NB4 (cell line): Measurements from ENCODE around the gene FERD3L.
A peak's percentile ranks its signal among the peaks of the same experiment; 100 is the strongest.

Experiments used
- DNase-seq: peaks from one replicate; pipeline ENCODE4 v3.0.0; 2010; ENCODE audit warnings: low read depth
- H3K4me3 ChIP-seq: one replicate; pipeline ENCODE4 v1.5.1; 2011; ENCODE audit warnings: mild to moderate bottlenecking, low read depth, low read length, moderate library complexity
- CTCF ChIP-seq: IDR thresholded peaks from one replicate; pipeline ENCODE4 v1.5.1; 2012; ENCODE audit warnings: low read depth, low read length
- MAX ChIP-seq: IDR thresholded peaks from 2 replicates; pipeline ENCODE4 v1.6.1; 2011; ENCODE audit warnings: low read depth, low read length
- MYC ChIP-seq: IDR thresholded peaks from 2 replicates; pipeline ENCODE4 v1.6.1; 2011; ENCODE audit warnings: low read depth, low read length
- POLR2A ChIP-seq: IDR thresholded peaks from 2 replicates; pipeline ENCODE4 v1.6.1; 2011; ENCODE audit warnings: mild to moderate bottlenecking; ENCODE audit not compliant: insufficient read length; ENCODE audit errors: extremely low read depth

FERD3L gene

GRCh38 chr7:19133390-19133789 is 11.8 kb downstream of the FERD3L start:
- DNase-seq: no peak
- H3K4me3 ChIP-seq: no peak overlapping the region
- no peak for TF ChIP-seq MAX

GRCh38 chr7:19128856-19129255 is 16.4 kb downstream of the FERD3L start:
- TF ChIP-seq CTCF (no peak), POLR2A (no peak), MYC (no peak), MAX (no peak)
- H3K4me3 ChIP-seq: no peak overlapping the region
- DNase-seq: no peak

GRCh38 chr7:19121977-19122588 is 23.1 kb downstream of the FERD3L start:
- TF ChIP-seq POLR2A (no peak), CTCF (peak; percentile 79), MAX (peak; percentile 50; the same call in 1 of the 2 replicates)
- DNase-seq: peak; percentile 49
- H3K4me3 ChIP-seq: no peak overlapping the region

DNA sequence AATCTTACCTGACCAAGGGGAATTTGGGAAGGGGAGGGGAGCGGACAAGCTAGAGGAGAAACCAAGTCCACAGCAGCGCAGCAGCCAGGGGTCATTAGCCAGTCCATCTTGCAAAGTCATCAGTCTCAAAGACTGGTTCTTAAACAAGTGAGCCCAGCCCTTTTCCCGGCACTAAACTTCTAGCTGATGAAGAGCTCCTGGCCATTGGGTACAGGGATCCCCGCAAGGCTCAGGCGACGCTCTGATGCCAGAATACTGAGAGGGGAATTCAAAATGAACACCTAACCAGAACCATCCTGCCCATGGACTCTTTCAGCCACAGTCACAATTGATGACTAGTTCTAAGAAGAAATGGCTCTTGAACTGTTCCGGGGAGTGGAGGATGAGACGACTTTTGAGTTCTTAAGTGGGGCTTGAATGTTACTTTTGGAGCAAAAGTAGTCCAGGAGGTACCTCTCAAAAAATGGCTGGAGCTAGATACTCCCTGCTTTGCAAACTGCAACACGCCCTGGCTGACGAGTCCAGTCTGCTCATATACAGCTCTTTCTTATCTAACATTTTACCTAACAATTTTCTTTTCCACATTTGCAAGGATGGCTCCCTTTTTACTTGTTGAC is 25.2 kb downstream of the FERD3L start:
- no peak overlapping the region for H3K4me3 ChIP-seq
- no peak for DNase-seq
- no peak for TF ChIP-seq MYC
- TF ChIP-seq MAX: no peak
- TF ChIP-seq CTCF: no peak
- TF ChIP-seq POLR2A: no peak

- DNase-seq: no peak
- no peak overlapping the region for H3K4me3 ChIP-seq
- TF ChIP-seq POLR2A: no peak
- no peak for TF ChIP-seq MYC
- TF ChIP-seq MAX: no peak
- TF ChIP-seq CTCF: no peak
Measured at GRCh38 chr7:19119372-19119771, 25.8 kb downstream of the FERD3L start.

- no peak for TF ChIP-seq MAX
- no peak for TF ChIP-seq MYC
- no peak for TF ChIP-seq CTCF
- TF ChIP-seq POLR2A: no peak
- H3K4me3 ChIP-seq: no peak overlapping the region
- peak; percentile 36 for DNase-seq
Measured at GRCh38 chr7:19118636-19119371, 26.4 kb downstream of the FERD3L start.
